Natural killer cell (primary cell): ENCODE measurements around the gene MCAT. TPM values are rescaled to one million over a fixed set of nuclear protein-coding genes. Genes with fewer than 3 reads are reported as not detected.

ENCODE experiments used
- ATAC-seq, 3 donors: fragments of 150-1000 bp in 2 of 3; fragments of 200-7000 bp in 1 of 3; cut with Tn5 transposase; 1 replicate in 1 of 3; 2 replicates in 2 of 3; pipeline ENCODE4 v1.10.0; 2021; ENCODE audit warnings: mild to moderate bottlenecking in 2 of 3, moderate library complexity in 2 of 3
- DNase-seq, 2 donors: peaks; one replicate each; pipeline versions ENCODE4 v3.0.0 to v3.0.0-alpha.2; 2013 to 2021; ENCODE audit warnings: mixed read lengths in 1 of 2
- H3K27ac ChIP-seq: one replicate; pipeline ENCODE4 v1.5.1; 2013; ENCODE audit warnings: mild to moderate bottlenecking, low read length
- H3K27me3 ChIP-seq: one replicate; pipeline ENCODE4 v1.6.1; 2013; ENCODE audit warnings: low read length; ENCODE audit not compliant: control insufficient read depth, insufficient read depth
- H3K36me3 ChIP-seq: one replicate; pipeline ENCODE4 v1.6.1; 2013; ENCODE audit warnings: low read length; ENCODE audit not compliant: control insufficient read depth, insufficient read depth
- H3K4me1 ChIP-seq: one replicate; pipeline ENCODE4 v1.6.1; 2013; ENCODE audit warnings: low read length; ENCODE audit not compliant: control insufficient read depth, insufficient read depth
- H3K4me3 ChIP-seq: one replicate; pipeline ENCODE4 v1.5.1; 2013; ENCODE audit warnings: low read length
- H3K9me3 ChIP-seq: one replicate; pipeline ENCODE4 v1.6.1; 2013; ENCODE audit warnings: low read length; ENCODE audit not compliant: control insufficient read depth, insufficient read depth
- H3K27ac Mint-ChIP-seq, 2 donors: one replicate each; pipeline ENCODE4 v1.8.0; 2022; ENCODE audit warnings: mild to moderate bottlenecking in 2 of 2, mixed read lengths in 2 of 2, moderate library complexity in 1 of 2
- H3K27me3 Mint-ChIP-seq, 2 donors: one replicate each; pipeline ENCODE4 v1.8.0; 2022; ENCODE audit warnings: low read depth in 2 of 2, mixed read lengths in 2 of 2
- H3K36me3 Mint-ChIP-seq: one replicate; pipeline ENCODE4 v1.8.0; 2022; ENCODE audit warnings: mixed read lengths
- H3K4me1 Mint-ChIP-seq, 2 donors: one replicate each; pipeline ENCODE4 v1.8.0; 2022; ENCODE audit warnings: mixed read lengths in 2 of 2
- H3K4me3 Mint-ChIP-seq: one replicate; pipeline ENCODE4 v1.8.0; 2022; ENCODE audit warnings: mild to moderate bottlenecking, moderate library complexity, mixed read lengths
- H3K9me3 Mint-ChIP-seq, 2 donors: one replicate each; pipeline ENCODE4 v1.8.0; 2022; ENCODE audit warnings: mixed read lengths in 2 of 2
- WGBS: methylation state at CpG from one replicate; pipeline ENCODE4 v1.1.7; 2013; ENCODE audit warnings: missing lambda C conversion rate; ENCODE audit not compliant: insufficient coverage; 5-methylcytosine and 5-hydroxymethylcytosine counted together
- intact Hi-C: fragments of 100-400 bp; cut with micrococcal nuclease; formaldehyde crosslinking; loops from one replicate; pipeline ENCODE4 v1.14.2; 2022
- total RNA-seq, 4 donors: library from RNA; stranded (reverse); fragments of 120-200 nt in 1 of 4; gene quantifications; one replicate each; pipeline versions ENCODE4 v1.2.3 to v1.2.4, GENCODE V29; 2013 to 2022
- TF ChIP-seq, protein P1 (sequence below): fragments of 200-600 bp; IDR thresholded peaks from one replicate; pipeline ENCODE4 v1.8.0; 2022; ENCODE audit warnings: antibody characterized with exemption

Gene MCAT
- total RNA-seq, 3 donors from 2014 or later (not counting 1 experiment from before 2014, with no cell fraction given): 6.5 to 12.4 (median 9.3) TPM

GRCh38 chr22:43085658-43086606 lies 57.3 kb downstream of the MCAT start:
- Histone ChIP-seq H3K4me3 (no peak overlapping the region), H3K27me3 (no peaks in the 10 kb centered on the region), H3K9me3 (no peaks in the 10 kb centered on the region), H3K4me1 (peaks cover 34% of the 10 kb centered on the region), H3K27ac (peak overlapping the region; percentile 72), H3K36me3 (no peaks in the 10 kb centered on the region)
- H3K36me3 Mint-ChIP-seq: no peaks in the 10 kb centered on the region
- ATAC-seq (peak; percentile 3 to 27 (median 19)), DNase-seq (peak in 1 of 2 donors; percentile 68)
- peak overlapping the region; percentile 9 to 38 for H3K27ac Mint-ChIP-seq
- peak overlapping the region; percentile 49 for H3K4me3 Mint-ChIP-seq
- intact Hi-C loops: no loop called here
- H3K4me1 Mint-ChIP-seq: peaks cover 23 to 33% of the 10 kb centered on the region in 2 donors
- TF ChIP-seq, protein P1, sequence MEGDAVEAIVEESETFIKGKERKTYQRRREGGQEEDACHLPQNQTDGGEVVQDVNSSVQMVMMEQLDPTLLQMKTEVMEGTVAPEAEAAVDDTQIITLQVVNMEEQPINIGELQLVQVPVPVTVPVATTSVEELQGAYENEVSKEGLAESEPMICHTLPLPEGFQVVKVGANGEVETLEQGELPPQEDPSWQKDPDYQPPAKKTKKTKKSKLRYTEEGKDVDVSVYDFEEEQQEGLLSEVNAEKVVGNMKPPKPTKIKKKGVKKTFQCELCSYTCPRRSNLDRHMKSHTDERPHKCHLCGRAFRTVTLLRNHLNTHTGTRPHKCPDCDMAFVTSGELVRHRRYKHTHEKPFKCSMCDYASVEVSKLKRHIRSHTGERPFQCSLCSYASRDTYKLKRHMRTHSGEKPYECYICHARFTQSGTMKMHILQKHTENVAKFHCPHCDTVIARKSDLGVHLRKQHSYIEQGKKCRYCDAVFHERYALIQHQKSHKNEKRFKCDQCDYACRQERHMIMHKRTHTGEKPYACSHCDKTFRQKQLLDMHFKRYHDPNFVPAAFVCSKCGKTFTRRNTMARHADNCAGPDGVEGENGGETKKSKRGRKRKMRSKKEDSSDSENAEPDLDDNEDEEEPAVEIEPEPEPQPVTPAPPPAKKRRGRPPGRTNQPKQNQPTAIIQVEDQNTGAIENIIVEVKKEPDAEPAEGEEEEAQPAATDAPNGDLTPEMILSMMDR: no peak
- H3K27me3 Mint-ChIP-seq: no peaks in the 10 kb centered on the region
- H3K9me3 Mint-ChIP-seq: no peaks in the 10 kb centered on the region
- 82% methylated on average over 13 of the region's 19 CpGs for WGBS

Other genes with a start within 250 kb of the MCAT start
- 10 to 100 TPM; 37.1 to 48.5 (median 47.6) TPM for gene PACSIN2, start 128.2 kb downstream of the MCAT start, total RNA-seq
- 1 to 10 TPM; 4.4 to 6.5 (median 6.0) TPM for gene TTLL1, start 54.0 kb downstream of the MCAT start, total RNA-seq
- gene BIK, start 32.6 kb downstream of the MCAT start, total RNA-seq: 1 to 10 TPM in 1 of 3 donors, under 1 TPM in 1, not detected in 1; 0.28 to 1.2 TPM
- gene TSPO, start 8.2 kb upstream of the MCAT start, total RNA-seq: 10 to 100 TPM; 52.1 to 81.7 (median 59.3) TPM
- gene TTLL12, start 43.7 kb upstream of the MCAT start, total RNA-seq: 10 to 100 TPM in 2 of 3 donors, 1 to 10 TPM in 1; 9.3 to 15.5 (median 13.7) TPM
- gene SCUBE1, start 200.0 kb upstream of the MCAT start, total RNA-seq: 1 to 10 TPM in 1 of 3 donors, under 1 TPM in 2; 0.05 to 1.2 (median 0.11) TPM